ENCODE data around the gene EPHA5.

DNA sequence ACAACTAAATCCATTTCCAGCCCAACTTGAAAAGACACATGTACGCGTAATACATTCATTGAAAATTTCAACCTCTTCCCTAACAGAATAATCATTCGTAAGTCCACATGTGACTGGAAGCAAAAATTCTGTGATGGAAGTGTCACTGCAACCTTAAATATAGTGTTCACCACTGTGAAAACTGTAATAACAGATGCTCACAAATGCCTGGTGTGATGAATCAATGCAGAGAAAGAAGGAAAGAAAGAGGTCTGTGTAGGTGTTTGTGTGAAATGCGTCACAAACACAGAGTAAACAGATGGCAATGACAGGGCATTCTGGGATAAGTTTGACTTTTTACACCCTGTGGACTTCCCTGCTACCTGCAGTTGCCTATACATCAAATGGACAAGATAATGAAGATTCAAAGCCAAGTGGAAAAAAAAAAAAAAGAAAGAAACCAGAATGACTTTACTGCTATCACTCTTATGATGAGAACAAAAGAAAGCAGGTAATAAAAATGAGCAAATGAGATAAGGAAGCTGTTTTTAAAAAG lies 123.3 kb downstream of the EPHA5 start:
- TF ChIP-seq POLR2A (IDR thresholded peaks at IDR 0.05) (no peak), CTCF (IDR thresholded peaks at IDR 0.05) (no peak), POLR2AphosphoS5 (IDR thresholded peaks at IDR 0.05; ENCODE audit: insufficient read depth in 1 of 2, low read depth in 1 of 2) (no peak)

All from vagina (tissue), 2 donors.